ENCODE data around the gene ATP2A2. TPM values are rescaled to one million over a fixed set of nuclear protein-coding genes. Genes with fewer than 3 reads are reported as not detected.
A peak's percentile ranks its signal among the peaks of the same experiment; 100 is the strongest.

Gene ATP2A2
- total and polyA plus RNA-seq, 7 donors, result 691 to 2,814 (median 1,378) TPM

- intact Hi-C loops (cut with DNase I), result no loop called here
- peak overlapping the region; percentile 73 for H3K27ac ChIP-seq
- peaks cover 34% of the 10 kb centered on the region for H3K4me1 ChIP-seq
- TF ChIP-seq CTCF (IDR thresholded peaks at IDR 0.05), result no peak
- ATAC-seq (peak; percentile 39 to 57 (median 44)), DNase-seq (no peak)
- H3K4me3 ChIP-seq, result no peak overlapping the region
- H3K36me3 ChIP-seq (ENCODE audit: insufficient read depth in 1 of 2, low read depth in 1 of 2), result peaks cover 0 to 17% of the 10 kb centered on the region in 2 donors
- H3K9me3 ChIP-seq, result no peaks in the 10 kb centered on the region
- no peaks in the 10 kb centered on the region for H3K27me3 ChIP-seq (ENCODE audit: insufficient read depth in 3 of 3, low read length in 2 of 3)
- 58 to 67% (median 60%) methylated on average over 2 of the region's 2 CpGs for WGBS, 3 donors
These were observed 33.3 kb downstream of the ATP2A2 start for GRCh38 chr12:110314308-110314707.

GRCh38 chr12:110316861-110317260 lies 35.8 kb downstream of the ATP2A2 start:
- intact Hi-C loops (cut with DNase I), result no loop called here
- Histone ChIP-seq H3K4me3 (no peak overlapping the region), H3K27me3 (ENCODE audit: insufficient read depth in 3 of 3, low read length in 2 of 3) (no peaks in the 10 kb centered on the region), H3K4me1 (peaks cover 34% of the 10 kb centered on the region), H3K9me3 (no peaks in the 10 kb centered on the region), H3K36me3 (ENCODE audit: insufficient read depth in 1 of 2, low read depth in 1 of 2) (peaks cover 0 to 22% of the 10 kb centered on the region in 2 donors), H3K27ac (peak overlapping the region; percentile 73)
- TF ChIP-seq CTCF (IDR thresholded peaks at IDR 0.05), result no peak
- no peak for DNase-seq
- peak; percentile 21 to 39 (median 31) for ATAC-seq
- WGBS, 3 donors, result 26 to 29% (median 27%) methylated on average over 4 of the region's 4 CpGs

- no peak for DNase-seq
- no peak overlapping the region for H3K4me3 ChIP-seq
- peak overlapping the region; percentile 73 for H3K27ac ChIP-seq
- no peak for TF ChIP-seq CTCF (IDR thresholded peaks at IDR 0.05)
- H3K27me3 ChIP-seq (ENCODE audit: insufficient read depth in 3 of 3, low read length in 2 of 3), result no peaks in the 10 kb centered on the region
- no peaks in the 10 kb centered on the region for H3K9me3 ChIP-seq
- intact Hi-C loops (cut with DNase I), result no loop called here
- no peak for ATAC-seq
- peaks cover 0 to 33% of the 10 kb centered on the region in 2 donors for H3K36me3 ChIP-seq (ENCODE audit: insufficient read depth in 1 of 2, low read depth in 1 of 2)
- H3K4me1 ChIP-seq, result peaks cover 34% of the 10 kb centered on the region
- 15 to 31% (median 18%) methylated on average over 2 of the region's 2 CpGs for WGBS, 3 donors
These were observed 36.9 kb downstream of the ATP2A2 start for GRCh38 chr12:110317911-110318310.

- Histone ChIP-seq H3K4me3 (no peak overlapping the region), H3K36me3 (ENCODE audit: insufficient read depth in 1 of 2, low read depth in 1 of 2) (peaks cover 0 to 58% of the 10 kb centered on the region in 2 donors), H3K4me1 (peaks cover 29% of the 10 kb centered on the region), H3K9me3 (no peaks in the 10 kb centered on the region), H3K27me3 (ENCODE audit: insufficient read depth in 3 of 3, low read length in 2 of 3) (no peaks in the 10 kb centered on the region), H3K27ac (no peak overlapping the region)
- WGBS, 3 donors, result 75 to 83% (median 83%) methylated on average over 3 of the region's 3 CpGs
- ATAC-seq (no peak), DNase-seq (no peak)
- intact Hi-C loops (cut with DNase I), result no loop called here
- no peak for TF ChIP-seq CTCF (IDR thresholded peaks at IDR 0.05)
These were observed 39.5 kb downstream of the ATP2A2 start for GRCh38 chr12:110320550-110320949.

GRCh38 chr12:110329710-110330109 lies 48.7 kb downstream of the ATP2A2 start:
- Histone ChIP-seq H3K9me3 (no peaks in the 10 kb centered on the region), H3K36me3 (ENCODE audit: insufficient read depth in 1 of 2, low read depth in 1 of 2) (peaks cover 23 to 99% of the 10 kb centered on the region in 2 donors), H3K4me3 (no peak overlapping the region), H3K27ac (peak overlapping the region; percentile 25), H3K4me1 (peaks cover 6% of the 10 kb centered on the region), H3K27me3 (ENCODE audit: insufficient read depth in 3 of 3, low read length in 2 of 3) (no peaks in the 10 kb centered on the region)
- DNase-seq, result no peak
- ATAC-seq, result no peak
- no peak for TF ChIP-seq CTCF (IDR thresholded peaks at IDR 0.05)
- intact Hi-C loops (cut with DNase I), result no loop called here
- WGBS, 3 donors, result 84 to 87% (median 85%) methylated on average over 4 of the region's 4 CpGs

All from psoas muscle (tissue), 8 donors.